AG09319 (cell line): ENCODE measurements around the gene FOXJ3.
"Not testable (repeated sequence)": the region's sequence is repeated elsewhere in the genome, so short reads cannot be mapped to it uniquely, and the experiment has no call there.

Source experiments
- DNase-seq: peaks from one replicate; pipeline ENCODE4 v3.0.0-alpha.2; 2010; ENCODE audit warnings: low read depth; ENCODE audit errors: extremely low read depth
- CTCF ChIP-seq: IDR thresholded peaks from 2 replicates; pipeline ENCODE4 v1.5.1; 2011; ENCODE audit warnings: low read depth, mild to moderate bottlenecking, inconsistent platforms, low read length, moderate library complexity

The FOXJ3 gene

DNA sequence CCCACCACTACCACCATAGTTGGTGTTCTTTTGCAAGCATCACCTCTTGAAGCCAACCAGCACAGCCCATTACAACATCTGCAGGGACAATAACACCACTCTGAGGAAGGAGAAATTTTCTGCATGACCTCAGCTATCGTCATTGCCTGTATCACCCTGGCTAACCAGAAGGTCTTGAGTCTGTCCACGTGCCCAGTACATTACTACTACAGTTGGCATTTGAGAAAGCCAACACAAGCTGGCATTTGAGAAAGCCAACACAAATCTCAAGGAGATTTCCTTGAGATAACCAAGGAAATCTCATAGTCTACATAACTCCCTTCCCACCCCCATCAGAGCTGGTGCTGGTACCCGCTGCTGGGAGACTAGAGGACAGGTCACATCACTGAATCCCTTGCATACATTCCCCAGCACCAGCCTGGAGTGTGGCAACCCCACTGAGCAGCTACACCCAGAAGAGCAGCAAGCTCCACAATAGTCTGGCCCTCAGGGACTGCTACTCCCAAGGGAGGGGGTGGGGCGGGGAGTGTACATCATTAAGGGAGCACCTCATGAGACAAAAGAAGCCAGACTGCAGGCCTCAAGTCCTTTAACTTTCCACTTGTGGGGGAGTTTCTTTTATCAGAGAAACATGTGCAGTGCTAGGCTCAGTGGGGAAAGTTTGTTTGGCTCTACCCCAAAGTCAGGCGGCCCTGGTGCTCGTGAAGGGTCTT is 124.5 kb downstream of the FOXJ3 start:
- no peak for TF ChIP-seq CTCF
- DNase-seq, result no peak

GRCh38 chr1:42209526-42210251 is 125.3 kb downstream of the FOXJ3 start:
- no peak for TF ChIP-seq CTCF
- DNase-seq, result no peak

DNA sequence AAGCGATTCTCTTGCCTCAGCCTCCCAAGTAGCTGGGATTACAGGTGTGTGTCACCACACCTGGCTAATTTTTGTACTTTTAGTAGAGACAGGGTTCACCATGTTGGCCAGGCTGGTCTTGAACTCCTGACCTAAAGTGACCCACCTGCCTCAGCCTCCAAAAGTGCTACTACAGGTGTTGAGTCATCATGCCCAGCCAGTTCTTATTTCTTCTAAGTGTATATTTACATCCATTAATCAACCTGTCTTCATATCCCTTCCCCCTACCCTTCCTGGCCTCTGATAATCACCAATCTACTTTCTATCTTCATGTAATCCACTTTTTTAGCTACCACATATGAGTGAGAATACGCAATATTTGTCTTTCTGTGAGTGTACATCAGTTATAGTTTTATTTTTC is 128.1 kb downstream of the FOXJ3 start:
- not testable (repeated sequence) for DNase-seq

DNA sequence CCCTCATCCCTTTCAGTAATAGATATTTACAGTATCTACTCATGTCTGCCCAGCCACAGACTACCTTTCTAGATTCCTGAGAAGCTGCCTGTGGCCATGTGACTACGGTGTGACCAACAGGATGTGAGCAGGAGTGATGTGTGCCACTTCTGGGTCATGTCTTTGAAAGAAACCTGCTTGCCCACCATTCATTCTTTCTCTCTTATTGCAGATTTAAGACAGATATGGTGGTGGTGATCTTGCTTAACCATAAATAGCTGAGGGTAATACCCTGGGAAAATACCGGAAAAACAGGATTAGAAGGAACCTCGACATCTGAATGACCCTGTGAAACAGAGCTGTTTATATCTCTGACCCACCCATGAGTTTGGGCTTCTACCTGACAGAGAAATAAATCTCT is 128.9 kb downstream of the FOXJ3 start:
- no peak for TF ChIP-seq CTCF

DNA sequence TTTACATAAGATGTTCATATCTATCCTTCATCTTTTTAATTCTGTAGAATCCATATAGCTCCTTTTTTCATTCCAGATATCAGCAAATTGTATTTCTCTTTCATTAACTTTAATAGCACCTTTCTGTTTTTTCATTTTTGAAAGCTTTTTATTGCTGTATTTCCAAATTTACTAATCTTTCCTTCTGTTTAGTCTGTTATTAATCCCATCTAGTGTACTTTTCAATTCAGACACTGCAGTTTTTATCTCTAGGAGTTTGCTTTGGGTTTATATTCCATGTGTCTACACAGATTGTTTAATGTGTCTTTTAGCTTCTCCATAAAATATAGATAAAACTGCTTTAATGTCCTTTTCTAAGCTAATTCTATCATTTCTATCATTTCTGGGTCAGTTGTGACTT is 133.0 kb downstream of the FOXJ3 start:
- no peak for DNase-seq

More for the DNA sequence above, 128.9 kb downstream of the FOXJ3 start:
- no peak for DNase-seq

GRCh38 chr1:42198251-42198650 is 136.8 kb downstream of the FOXJ3 start:
- TF ChIP-seq CTCF, result no peak
- no peak for DNase-seq

More for the DNA sequence above, 133.0 kb downstream of the FOXJ3 start:
- TF ChIP-seq CTCF, result no peak

DNA sequence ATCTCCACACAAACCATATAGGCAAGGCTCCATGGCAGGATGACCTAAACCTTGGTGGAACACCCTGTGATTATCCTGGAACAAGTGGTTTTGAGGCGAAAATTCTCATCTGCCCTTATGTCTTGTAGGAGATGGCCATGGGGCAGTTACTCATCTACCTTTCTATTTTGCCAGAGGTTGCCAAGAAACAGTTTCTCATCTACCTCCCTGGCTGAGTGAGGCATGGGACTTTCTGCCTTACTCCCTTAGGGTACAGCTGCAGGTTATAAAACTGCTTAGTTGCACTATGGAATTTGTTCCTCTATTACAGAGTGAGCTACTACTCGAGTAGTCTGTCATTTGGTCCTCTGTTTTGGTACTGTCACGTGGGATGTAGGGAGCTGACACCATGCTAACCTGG is 139.2 kb downstream of the FOXJ3 start:
- DNase-seq, result no peak
- no peak for TF ChIP-seq CTCF
